HG03439 (cell line): ENCODE results near the gene EMID1.

Source experiments
- ATAC-seq: cut with Tn5 transposase; IDR thresholded peaks from one replicate; pipeline ENCODE4 v1.9.1; 2021; ENCODE audit warnings: mild to moderate bottlenecking, moderate library complexity; ENCODE audit not compliant: unreplicated experiment

The EMID1 gene

GRCh38 chr22:29194184-29194583 lies 11.5 kb upstream of the EMID1 start:
- no peak for ATAC-seq

GRCh38 chr22:29195118-29195963 lies 10.4 kb upstream of the EMID1 start:
- no peak for ATAC-seq

GRCh38 chr22:29195964-29196666 lies 9.6 kb upstream of the EMID1 start:
- no peak for ATAC-seq

GRCh38 chr22:29197096-29197495 lies 8.6 kb upstream of the EMID1 start:
- ATAC-seq, result no peak

GRCh38 chr22:29198240-29198639 lies 7.5 kb upstream of the EMID1 start:
- no peak for ATAC-seq

GRCh38 chr22:29199702-29200400 lies 5.8 kb upstream of the EMID1 start:
- no peak for ATAC-seq

- no peak for ATAC-seq
Measured at GRCh38 chr22:29200901-29201300, 4.8 kb upstream of the EMID1 start.

- no peak for ATAC-seq
Measured at GRCh38 chr22:29201782-29202181, 3.9 kb upstream of the EMID1 start.

GRCh38 chr22:29202212-29203192 lies 3.2 kb upstream of the EMID1 start:
- ATAC-seq, result peak; percentile 59

GRCh38 chr22:29203488-29204454 lies 1.9 kb upstream of the EMID1 start:
- ATAC-seq, result no peak

GRCh38 chr22:29204455-29205183 lies 1.1 kb upstream of the EMID1 start:
- ATAC-seq, result no peak

- no peak for ATAC-seq
Measured at GRCh38 chr22:29205252-29205593, 473 bp upstream of the EMID1 start.

GRCh38 chr22:29206372-29207242 lies 911 bp downstream of the EMID1 start:
- no peak for ATAC-seq

GRCh38 chr22:29207243-29207550 lies 1.5 kb downstream of the EMID1 start:
- no peak for ATAC-seq

GRCh38 chr22:29207562-29208501 lies 2.1 kb downstream of the EMID1 start:
- ATAC-seq, result no peak

GRCh38 chr22:29208502-29208862 lies 2.8 kb downstream of the EMID1 start:
- ATAC-seq, result no peak
